Neural crest cell (in vitro differentiated cells): ENCODE results near the gene SAMD3. TPM values are rescaled to one million over a fixed set of nuclear protein-coding genes. Genes with fewer than 3 reads are reported as not detected.
A peak's percentile ranks its signal among the peaks of the same experiment; 100 is the strongest.
"Not testable (repeated sequence)": the region's sequence is repeated elsewhere in the genome, so short reads cannot be mapped to it uniquely, and the experiment has no call there.

Experiments
- DNase-seq: peaks from one replicate; pipeline ENCODE4 v3.0.0; 2021; ENCODE audit warnings: low read depth, mixed read lengths, low spot score
- H3K27ac Mint-ChIP-seq: one replicate; pipeline ENCODE4 v1.8.0; 2021; ENCODE audit warnings: mild to moderate bottlenecking, mixed read lengths; ENCODE audit not compliant: unreplicated experiment
- H3K27me3 Mint-ChIP-seq: 2 replicates; pipeline ENCODE4 v1.8.0; 2021; ENCODE audit warnings: low read depth, mild to moderate bottlenecking, mixed read lengths
- H3K36me3 Mint-ChIP-seq: 2 replicates; pipeline ENCODE4 v1.8.0; 2021; ENCODE audit warnings: low read depth, mild to moderate bottlenecking, mixed read lengths
- H3K4me1 Mint-ChIP-seq: 2 replicates; pipeline ENCODE4 v1.8.0; 2021; ENCODE audit warnings: mixed read lengths
- H3K4me3 Mint-ChIP-seq: one replicate; pipeline ENCODE4 v1.8.0; 2021; ENCODE audit warnings: mild to moderate bottlenecking, mixed read lengths
- H3K9me3 Mint-ChIP-seq: 2 replicates; pipeline ENCODE4 v1.8.0; 2021; ENCODE audit warnings: mixed read lengths
- long read RNA-seq: library from polyadenylated mRNA; unstranded; transcript quantifications from one replicate; pipeline ENCODE4 v2.0.0, GENCODE V29; 2020
- total RNA-seq: library from RNA; stranded (reverse); gene quantifications from 2 replicates; pipeline ENCODE4 v1.2.1, GENCODE V29; 2021
- TF ChIP-seq, protein P1 (sequence below): fragments of 200-600 bp; sonication (generic); conservative IDR thresholded peaks from 2 replicates; pipeline ENCODE4 v1.5.0; 2021; ENCODE audit warnings: antibody characterized with exemption, mild to moderate bottlenecking

The SAMD3 gene, protein sequence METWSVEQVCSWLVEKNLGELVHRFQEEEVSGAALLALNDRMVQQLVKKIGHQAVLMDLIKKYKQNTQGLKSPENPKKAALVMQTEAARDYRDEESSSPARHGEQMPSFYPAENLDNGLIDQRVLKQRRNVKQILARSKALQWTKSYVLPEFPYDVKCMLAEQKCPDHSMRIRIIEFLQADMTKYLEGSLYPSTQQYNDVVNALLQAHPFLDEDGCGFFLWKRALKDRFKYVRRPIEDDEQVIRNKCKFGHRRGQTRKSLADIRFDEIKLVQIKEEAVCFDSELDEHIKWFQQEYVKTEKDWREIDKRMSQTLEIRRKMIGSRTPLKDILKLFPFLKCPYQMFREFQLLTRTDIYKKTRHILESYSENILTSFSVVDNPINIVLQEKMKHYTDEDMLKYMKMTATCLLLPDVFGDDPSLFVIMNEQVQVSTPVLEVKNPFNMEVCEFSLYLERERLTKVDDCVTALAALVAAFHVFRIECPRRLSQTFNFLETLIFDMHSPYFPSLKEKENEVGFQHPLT
- total RNA-seq = 0.58 and 0.73 TPM in 2 replicates
- long read RNA-seq, partial matches to known transcripts = 0 of 1 reads
- long read RNA-seq, other reads (novel, unspliced or antisense) = 1 of 1 reads

DNA sequence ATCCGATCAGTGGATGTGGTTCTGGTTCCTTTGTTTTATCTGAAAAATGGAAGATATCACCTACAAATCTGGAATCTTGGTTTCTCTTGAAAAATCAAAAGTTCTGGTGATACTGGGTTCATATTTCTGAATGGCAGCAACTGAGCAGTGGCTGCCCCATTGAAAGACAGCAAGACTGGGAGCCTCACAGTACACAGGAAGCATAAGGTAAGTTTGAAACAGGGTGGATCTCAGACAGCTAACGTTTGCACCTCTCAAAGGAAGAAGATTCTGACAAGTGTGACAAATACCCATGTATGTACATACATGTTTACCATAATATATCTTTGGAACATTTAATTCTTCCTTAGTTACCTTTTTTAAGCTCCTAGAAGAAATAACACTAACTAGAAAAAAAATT is at the start of gene SAMD3:
TSS of gene SAMD3 (minus strand) at position 177 of the 400 bp plus-strand sequence. CDS start 7,678 bp downstream, outside the sequence.
- Mint-ChIP-seq H3K36me3 (no peaks in the 10 kb centered on the region), H3K4me3 (no peak within 1 kb of the TSS), H3K27me3 (no peaks in the 10 kb centered on the region), H3K4me1 (no peaks in the 10 kb centered on the region), H3K27ac (peak within 1 kb of the TSS; percentile 67), H3K9me3 (peaks cover 5% of the 10 kb centered on the region)
- TF ChIP-seq, protein P1, sequence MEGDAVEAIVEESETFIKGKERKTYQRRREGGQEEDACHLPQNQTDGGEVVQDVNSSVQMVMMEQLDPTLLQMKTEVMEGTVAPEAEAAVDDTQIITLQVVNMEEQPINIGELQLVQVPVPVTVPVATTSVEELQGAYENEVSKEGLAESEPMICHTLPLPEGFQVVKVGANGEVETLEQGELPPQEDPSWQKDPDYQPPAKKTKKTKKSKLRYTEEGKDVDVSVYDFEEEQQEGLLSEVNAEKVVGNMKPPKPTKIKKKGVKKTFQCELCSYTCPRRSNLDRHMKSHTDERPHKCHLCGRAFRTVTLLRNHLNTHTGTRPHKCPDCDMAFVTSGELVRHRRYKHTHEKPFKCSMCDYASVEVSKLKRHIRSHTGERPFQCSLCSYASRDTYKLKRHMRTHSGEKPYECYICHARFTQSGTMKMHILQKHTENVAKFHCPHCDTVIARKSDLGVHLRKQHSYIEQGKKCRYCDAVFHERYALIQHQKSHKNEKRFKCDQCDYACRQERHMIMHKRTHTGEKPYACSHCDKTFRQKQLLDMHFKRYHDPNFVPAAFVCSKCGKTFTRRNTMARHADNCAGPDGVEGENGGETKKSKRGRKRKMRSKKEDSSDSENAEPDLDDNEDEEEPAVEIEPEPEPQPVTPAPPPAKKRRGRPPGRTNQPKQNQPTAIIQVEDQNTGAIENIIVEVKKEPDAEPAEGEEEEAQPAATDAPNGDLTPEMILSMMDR = no peak
- DNase-seq = no peak

DNA sequence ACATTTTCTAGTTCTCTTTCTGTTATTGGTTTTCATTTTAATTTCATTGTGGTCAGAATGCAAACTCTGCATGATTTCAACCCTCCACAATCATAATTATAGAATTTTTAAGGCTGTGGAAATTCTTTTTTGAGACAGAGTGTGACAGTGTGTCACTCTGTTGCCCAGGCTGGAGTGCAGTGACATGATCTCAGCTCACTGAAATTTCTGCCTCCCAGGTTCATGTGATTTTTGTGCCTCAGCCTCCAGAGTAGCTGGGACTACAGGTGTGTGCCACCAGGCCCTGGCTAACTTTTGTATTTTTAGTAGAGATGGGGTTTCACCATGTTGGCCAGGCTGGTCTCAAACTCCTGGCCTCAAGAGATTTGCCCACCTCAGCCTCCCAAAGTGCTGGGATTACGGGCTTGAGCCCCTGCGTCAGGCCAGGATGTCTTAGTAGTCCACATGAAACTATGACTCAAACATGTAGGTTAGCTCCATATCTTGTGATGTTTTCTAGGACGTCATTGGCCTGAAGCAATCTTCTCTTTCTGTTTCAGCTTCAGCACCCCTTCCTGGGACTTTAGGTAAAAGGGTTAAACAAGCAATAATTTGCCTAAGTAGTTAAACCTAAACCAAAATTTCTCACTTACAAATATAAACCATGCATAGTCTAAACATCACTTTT is 47.4 kb upstream of the SAMD3 start:
- Mint-ChIP-seq H3K27me3 (no peaks in the 10 kb centered on the region), H3K9me3 (peaks cover 15% of the 10 kb centered on the region), H3K4me3 (no peak overlapping the region), H3K36me3 (peaks cover 12% of the 10 kb centered on the region), H3K27ac (no peak overlapping the region), H3K4me1 (no peaks in the 10 kb centered on the region)
- TF ChIP-seq, protein P1 = no peak
- no peak for DNase-seq

DNA sequence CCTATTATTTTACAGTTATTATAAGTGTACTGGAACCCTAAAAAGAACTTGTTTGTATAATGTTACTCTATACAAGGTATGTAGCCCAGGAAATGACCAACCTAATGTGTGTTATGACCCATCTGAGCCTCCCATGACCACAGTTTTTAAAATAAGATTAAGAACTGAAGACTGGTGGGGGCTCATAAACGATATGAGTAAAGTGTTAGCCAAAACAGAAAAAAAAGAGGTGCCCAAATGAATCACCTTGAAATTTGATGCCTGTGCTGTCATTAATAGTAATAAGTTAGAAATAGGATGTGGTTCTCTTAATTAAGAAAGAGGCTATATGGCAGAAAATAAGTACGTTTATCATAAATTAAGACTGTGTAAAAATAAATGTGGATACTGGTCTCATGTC is 42.8 kb upstream of the SAMD3 start:
- not testable (repeated sequence) for H3K27me3 Mint-ChIP-seq, H3K4me3 Mint-ChIP-seq, DNase-seq, H3K4me1 Mint-ChIP-seq, H3K36me3 Mint-ChIP-seq, H3K27ac Mint-ChIP-seq
- peaks cover 22% of the 10 kb centered on the region for H3K9me3 Mint-ChIP-seq

DNA sequence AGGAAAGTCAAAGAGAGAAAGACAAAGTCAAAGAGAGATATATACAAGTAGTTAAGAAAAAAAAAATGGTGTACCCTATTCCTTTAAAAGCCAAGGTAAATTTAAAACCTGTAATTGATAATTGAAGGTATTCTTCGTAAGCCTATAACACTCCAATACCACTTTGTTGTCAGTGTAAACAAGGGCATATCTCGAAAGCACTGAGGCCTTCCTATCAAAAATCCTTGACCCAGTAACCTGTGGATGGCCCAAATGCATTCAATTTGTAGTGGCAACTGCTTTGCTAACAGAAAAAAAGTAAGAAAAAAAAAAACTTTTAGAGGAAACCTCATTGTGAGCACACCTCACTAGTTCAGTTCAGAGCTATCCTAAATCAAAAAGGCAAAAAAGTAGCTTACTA is 39.3 kb upstream of the SAMD3 start:
- DNase-seq = no peak
- H3K9me3 Mint-ChIP-seq = peaks cover 19% of the 10 kb centered on the region
- TF ChIP-seq, protein P1 = no peak
- peaks cover 2% of the 10 kb centered on the region for H3K36me3 Mint-ChIP-seq
- H3K27ac Mint-ChIP-seq = no peak overlapping the region
- no peaks in the 10 kb centered on the region for H3K27me3 Mint-ChIP-seq
- H3K4me3 Mint-ChIP-seq = no peak overlapping the region
- no peaks in the 10 kb centered on the region for H3K4me1 Mint-ChIP-seq

DNA sequence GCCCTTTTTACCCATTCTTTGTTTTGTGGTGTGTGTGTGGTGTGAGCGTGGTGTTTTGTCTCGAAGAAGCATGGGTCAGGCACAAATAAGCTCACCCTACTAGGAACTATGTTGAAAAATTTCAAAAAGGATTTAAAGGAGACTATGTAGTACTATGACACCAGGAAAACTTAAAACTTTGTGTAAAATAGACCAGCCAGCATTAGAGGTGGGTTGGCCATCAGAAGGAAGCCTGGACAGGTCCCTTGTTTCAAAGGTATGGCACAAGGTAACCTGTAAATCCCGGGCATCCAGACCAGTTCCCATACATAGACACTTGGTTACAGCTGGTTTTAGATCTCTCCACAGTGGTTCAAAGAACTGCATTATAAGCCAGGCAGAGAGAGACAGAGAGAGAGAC is 38.8 kb upstream of the SAMD3 start:
- not testable (repeated sequence) for DNase-seq, H3K4me1 Mint-ChIP-seq, H3K36me3 Mint-ChIP-seq, H3K4me3 Mint-ChIP-seq, H3K27me3 Mint-ChIP-seq, H3K27ac Mint-ChIP-seq
- H3K9me3 Mint-ChIP-seq = peaks cover 17% of the 10 kb centered on the region

DNA sequence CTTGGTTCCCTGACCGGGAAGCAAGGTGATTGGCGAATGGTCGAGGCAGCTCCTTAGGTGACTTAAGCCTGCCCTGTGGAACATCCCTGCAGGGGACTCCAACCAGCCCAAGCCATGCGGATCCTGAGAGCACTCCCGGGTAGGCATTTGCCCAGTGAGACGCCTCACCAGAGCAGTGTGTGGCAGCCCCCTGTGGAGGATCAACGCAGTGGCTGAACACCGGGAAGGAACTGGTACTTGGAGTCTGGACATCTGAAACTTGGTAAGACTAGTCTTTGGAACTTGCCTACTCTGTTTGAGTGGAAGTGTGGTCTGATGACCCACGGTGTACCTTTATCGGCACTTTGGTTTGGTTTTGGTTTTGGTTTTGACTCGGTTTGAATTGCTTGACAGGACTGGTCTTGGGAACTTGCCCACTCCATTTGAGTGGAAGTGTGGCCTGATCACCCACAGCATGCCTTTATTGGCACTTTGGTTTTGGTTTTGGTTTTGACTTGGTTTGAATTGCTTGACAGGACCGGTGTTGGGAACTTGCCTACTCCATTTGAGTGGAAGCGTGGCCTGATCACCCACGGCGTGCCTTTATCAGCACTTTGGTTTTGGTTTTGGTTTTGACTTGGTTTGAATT is 38.0 kb upstream of the SAMD3 start:
- H3K4me1 Mint-ChIP-seq, H3K4me3 Mint-ChIP-seq, H3K36me3 Mint-ChIP-seq, H3K27me3 Mint-ChIP-seq, DNase-seq, H3K27ac Mint-ChIP-seq: not testable (repeated sequence)
- peaks cover 14% of the 10 kb centered on the region for H3K9me3 Mint-ChIP-seq

DNA sequence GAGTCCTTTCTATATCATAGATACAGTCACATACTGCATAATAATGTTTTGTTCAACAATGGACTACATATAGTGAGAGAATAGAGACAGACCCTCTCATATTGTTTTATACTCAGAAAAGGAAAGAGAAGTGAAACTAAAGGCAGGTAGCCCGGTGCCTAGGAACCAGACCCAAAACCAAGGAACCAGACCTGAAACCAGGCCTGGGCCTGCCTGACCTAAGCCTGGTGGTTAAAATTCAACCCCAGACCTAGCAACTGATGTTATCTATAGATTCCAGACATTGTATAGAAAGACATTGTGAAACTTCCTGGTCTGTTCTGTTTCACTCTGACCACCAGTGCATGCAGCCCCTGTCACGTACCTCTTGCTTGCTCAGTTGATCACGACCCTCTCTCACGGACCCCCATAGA is 37.3 kb upstream of the SAMD3 start:
- DNase-seq, H3K27me3 Mint-ChIP-seq, H3K4me1 Mint-ChIP-seq, H3K4me3 Mint-ChIP-seq, H3K36me3 Mint-ChIP-seq, H3K27ac Mint-ChIP-seq: not testable (repeated sequence)
- peaks cover 14% of the 10 kb centered on the region for H3K9me3 Mint-ChIP-seq
